HCT116 (cell line): ENCODE measurements around the gene RCBTB1. TPM values are rescaled to one million over a fixed set of nuclear protein-coding genes. Genes with fewer than 3 reads are reported as not detected.

Experiments
- ATAC-seq: fragments of 200-7000 bp; cut with Tn5 transposase; 2 replicates; pipeline ENCODE4 v1.9.1; 2020; ENCODE audit warnings: mild to moderate bottlenecking, moderate library complexity
- BruUV-seq: library from RNA; stranded (reverse); fragments of 400-500 nt; replicated peaks from 2 replicates; lab custom pipeline; 2021; lab: Mats Ljungman, UMichigan
- CTCF ChIA-PET: fragments of 300-600 bp; sonication (Branson Sonifier 250); formaldehyde crosslinking; loops from one replicate; lab custom pipeline; 2021; ENCODE audit warnings: antibody characterized with exemption; lab: Charles Lee
- POLR2A ChIA-PET: fragments of 300-600, 350-600 bp; sonication (Branson Sonifier 250); formaldehyde crosslinking; loops from one replicate; lab custom pipeline; 2021; ENCODE audit warnings: antibody characterized with exemption; lab: Charles Lee
- RAD21 ChIA-PET, 2 experiments: fragments of 300-600 bp; sonication (Branson Sonifier 250); formaldehyde crosslinking; loops; one replicate each; lab custom pipeline; 2023; ENCODE audit warnings: low total read pairs in 2 of 2; ENCODE audit not compliant: uncharacterized antibody in 2 of 2, unreplicated experiment in 2 of 2, low non-redundant PET in 1 of 2; lab: Charles Lee
- DNase-seq: peaks from one replicate; pipeline ENCODE4 v3.0.0-alpha.2; 2010; ENCODE audit warnings: low read depth, low spot score
- H2AFZ ChIP-seq: fragments of 200-600 bp; shearing (Covaris generic), sonication (generic); 2 replicates; pipeline ENCODE4 v1.6.1; 2017; ENCODE audit warnings: low read depth, mixed run types, mixed read lengths, antibody characterized with exemption, low read length; ENCODE audit not compliant: poor library complexity, severe bottlenecking
- H3K27ac ChIP-seq: 2 replicates; pipeline ENCODE4 v1.5.1; 2012; ENCODE audit warnings: low read depth, low read length
- H3K27me3 ChIP-seq: fragments of 200-600 bp; sonication (generic); 2 replicates; pipeline ENCODE4 v1.6.1; 2016; ENCODE audit warnings: mixed run types, low read length, mixed read lengths; ENCODE audit not compliant: insufficient read depth
- H3K36me3 ChIP-seq, 2 experiments: fragments of 200-500 bp in 1 of 2; fragments of 200-600 bp in 1 of 2; sonication (Bioruptor generic) in 1 of 2; sonication (generic) in 1 of 2; 2 replicates each; pipeline versions ENCODE4 v1.5.1 to v1.6.1; 2014 to 2016; ENCODE audit warnings: low read length in 2 of 2, inconsistent platforms in 1 of 2, mixed read lengths in 1 of 2, mixed run types in 1 of 2; ENCODE audit not compliant: insufficient read depth in 2 of 2, control insufficient read depth in 1 of 2
- H3K4me1 ChIP-seq, 2 experiments: fragments of 200-600 bp in 1 of 2; sonication (generic) in 1 of 2; 2 replicates each; pipeline versions ENCODE4 v1.5.1 to v1.6.1; 2012 to 2017; ENCODE audit warnings: low read length in 2 of 2, inconsistent platforms in 1 of 2, mild to moderate bottlenecking in 1 of 2, mixed read lengths in 1 of 2, mixed run types in 1 of 2, moderate library complexity in 1 of 2; ENCODE audit not compliant: insufficient read depth in 2 of 2, control insufficient read depth in 1 of 2
- H3K4me2 ChIP-seq: fragments of 200-600 bp; sonication (generic); 2 replicates; pipeline ENCODE4 v1.6.1; 2017; ENCODE audit warnings: mixed run types, low read length, mixed read lengths
- H3K4me3 ChIP-seq, 2 experiments: fragments of 200-600 bp in 1 of 2; sonication (generic) in 1 of 2; replicated peaks in 1 of 2; 2 replicates each; pipeline ENCODE4 v1.5.1; 2011 to 2016; ENCODE audit warnings: low read length in 2 of 2, control low read depth in 1 of 2, low read depth in 1 of 2, mild to moderate bottlenecking in 1 of 2, mixed read lengths in 1 of 2, mixed run types in 1 of 2
- H3K79me2 ChIP-seq: fragments of 200-600 bp; sonication (generic); 2 replicates; pipeline ENCODE4 v1.6.1; 2017; ENCODE audit warnings: mild to moderate bottlenecking, mixed run types, low read length, moderate library complexity, mixed read lengths; ENCODE audit not compliant: insufficient read depth
- H3K9ac ChIP-seq: fragments of 200-600 bp; sonication (generic); 2 replicates; pipeline ENCODE4 v1.6.1; 2016; ENCODE audit warnings: low read length, mixed read lengths
- H3K9me2 ChIP-seq: fragments of 200-600 bp; sonication (generic), shearing (Covaris generic); 2 replicates; pipeline ENCODE4 v1.6.1; 2017; ENCODE audit warnings: mixed run types, mild to moderate bottlenecking, moderate library complexity; ENCODE audit not compliant: insufficient read depth
- H3K9me3 ChIP-seq, 2 experiments: fragments of 200-500 bp in 1 of 2; fragments of 200-600 bp in 1 of 2; sonication (Bioruptor generic) in 1 of 2; sonication (generic) in 1 of 2; 2 replicates each; pipeline ENCODE4 v1.6.1; 2014 to 2017; ENCODE audit warnings: low read length in 2 of 2, mixed read lengths in 2 of 2, inconsistent platforms in 1 of 2, low read depth in 1 of 2, mild to moderate bottlenecking in 1 of 2, mixed run types in 1 of 2, moderate library complexity in 1 of 2; ENCODE audit not compliant: control insufficient read depth in 1 of 2, insufficient read depth in 1 of 2
- H4K20me1 ChIP-seq: fragments of 200-600 bp; sonication (generic), shearing (Covaris generic); 2 replicates; pipeline ENCODE4 v1.6.1; 2017; ENCODE audit warnings: mixed run types, mild to moderate bottlenecking, moderate library complexity; ENCODE audit not compliant: insufficient read depth
- EZH2phosphoT487 ChIP-seq: fragments of 200-600 bp; IDR thresholded peaks from 2 replicates; pipeline ENCODE4 v1.6.1; 2018; ENCODE audit warnings: antibody characterized with exemption, borderline replicate concordance
- JUND ChIP-seq: IDR thresholded peaks from 2 replicates; pipeline ENCODE4 v1.6.1; 2012
- POLR2AphosphoS5 ChIP-seq: IDR thresholded peaks from 2 replicates; pipeline ENCODE4 v1.6.1; 2011; ENCODE audit warnings: mild to moderate bottlenecking, low read depth, low read length, moderate library complexity
- SP1 ChIP-seq: IDR thresholded peaks from 2 replicates; pipeline ENCODE4 v1.6.1; 2012; ENCODE audit warnings: low read depth
- SRF ChIP-seq: IDR thresholded peaks from 2 replicates; pipeline ENCODE4 v1.6.1; 2012; ENCODE audit warnings: low read depth
- ZNF274 ChIP-seq: fragments of 200-500 bp; sonication (Bioruptor generic); IDR thresholded peaks from 2 replicates; pipeline ENCODE4 v1.6.1; 2014; ENCODE audit warnings: mild to moderate bottlenecking, low read depth, low read length, inconsistent platforms
- intact Hi-C: fragments of 100-400 bp; cut with micrococcal nuclease; formaldehyde crosslinking; loops from 2 replicates; pipeline ENCODE4 v1.10.0; 2022
- total RNA-seq: library from RNA; stranded (reverse); gene quantifications from one replicate; pipeline ENCODE4 v1.2.1, GENCODE V29; 2021; ENCODE audit not compliant: unreplicated experiment
- TF ChIP-seq, protein P1 (sequence below), 3 experiments: fragments of 200-600 bp in 1 of 3; sonication (generic) in 1 of 3; IDR thresholded peaks in 2 of 3; conservative IDR thresholded peaks in 1 of 3; 2 replicates each; pipeline ENCODE4 v1.5.1; 2012 to 2017; ENCODE audit warnings: low read depth in 2 of 3, low read length in 2 of 3, antibody characterized with exemption in 1 of 3, borderline replicate concordance in 1 of 3, control low read depth in 1 of 3, mild to moderate bottlenecking in 1 of 3, mixed read lengths in 1 of 3, mixed run types in 1 of 3, moderate library complexity in 1 of 3; ENCODE audit not compliant: insufficient read depth in 1 of 3
- TF ChIP-seq, protein P2 (sequence below): IDR thresholded peaks from 2 replicates; pipeline ENCODE4 v1.6.1; 2012
- TF ChIP-seq, protein P3 (sequence below): IDR thresholded peaks from 2 replicates; pipeline ENCODE4 v1.6.1; 2012

RCBTB1 gene
- total RNA-seq, 1 experiment from 2014 or later: 22.2 TPM

DNA sequence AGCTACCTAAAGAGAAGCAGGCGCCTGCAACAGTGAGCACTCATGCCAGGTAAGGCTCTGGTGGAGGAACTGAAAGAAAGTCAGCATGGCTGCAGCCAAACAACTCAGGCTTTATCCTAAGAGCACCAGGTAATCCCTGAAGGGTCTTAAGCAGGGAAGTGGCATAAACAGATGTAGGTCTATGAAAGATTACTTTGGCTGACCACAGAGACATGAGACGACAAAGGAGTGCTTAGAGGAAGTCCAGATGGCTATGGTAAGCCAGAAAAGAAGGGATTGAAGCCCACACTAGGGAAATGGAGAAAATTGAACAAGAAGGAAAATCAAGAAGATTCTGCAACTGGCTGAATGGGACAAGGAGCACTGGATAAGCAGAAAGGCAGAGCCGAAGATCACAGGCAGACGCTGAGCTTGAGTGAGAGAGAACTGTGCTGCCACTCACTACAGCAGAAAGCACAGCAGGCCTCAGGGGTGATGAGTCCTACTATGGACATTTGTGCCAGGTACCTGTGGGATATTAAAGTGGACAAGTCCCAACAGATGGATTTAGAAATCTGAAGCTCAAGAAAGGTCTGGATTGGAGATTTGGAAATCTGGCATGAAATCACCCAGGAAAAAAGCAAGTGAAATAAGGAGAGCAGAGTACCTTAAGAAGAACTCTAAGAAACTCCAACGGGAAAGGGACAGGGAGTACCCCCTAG is 4.2 kb downstream of the RCBTB1 start:
- peaks cover 9% of the 10 kb centered on the region; the same call in 1 of the 2 replicates for H3K79me2 ChIP-seq
- intact Hi-C loops: no loop called here
- no peak overlapping the region for H3K27ac ChIP-seq
- H4K20me1 ChIP-seq: no peaks in the 10 kb centered on the region
- DNase-seq (no peak), ATAC-seq (no peak)
- no peak for TF ChIP-seq EZH2phosphoT487
- TF ChIP-seq ZNF274: no peak
- TF ChIP-seq, protein P1, sequence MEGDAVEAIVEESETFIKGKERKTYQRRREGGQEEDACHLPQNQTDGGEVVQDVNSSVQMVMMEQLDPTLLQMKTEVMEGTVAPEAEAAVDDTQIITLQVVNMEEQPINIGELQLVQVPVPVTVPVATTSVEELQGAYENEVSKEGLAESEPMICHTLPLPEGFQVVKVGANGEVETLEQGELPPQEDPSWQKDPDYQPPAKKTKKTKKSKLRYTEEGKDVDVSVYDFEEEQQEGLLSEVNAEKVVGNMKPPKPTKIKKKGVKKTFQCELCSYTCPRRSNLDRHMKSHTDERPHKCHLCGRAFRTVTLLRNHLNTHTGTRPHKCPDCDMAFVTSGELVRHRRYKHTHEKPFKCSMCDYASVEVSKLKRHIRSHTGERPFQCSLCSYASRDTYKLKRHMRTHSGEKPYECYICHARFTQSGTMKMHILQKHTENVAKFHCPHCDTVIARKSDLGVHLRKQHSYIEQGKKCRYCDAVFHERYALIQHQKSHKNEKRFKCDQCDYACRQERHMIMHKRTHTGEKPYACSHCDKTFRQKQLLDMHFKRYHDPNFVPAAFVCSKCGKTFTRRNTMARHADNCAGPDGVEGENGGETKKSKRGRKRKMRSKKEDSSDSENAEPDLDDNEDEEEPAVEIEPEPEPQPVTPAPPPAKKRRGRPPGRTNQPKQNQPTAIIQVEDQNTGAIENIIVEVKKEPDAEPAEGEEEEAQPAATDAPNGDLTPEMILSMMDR (IDR thresholded peaks at IDR 0.05 in 2 of 3, conservative IDR thresholded peaks at IDR 0.05 in 1 of 3; ENCODE audit: borderline replicate concordance in 1 of 3, insufficient read depth in 1 of 3, low read depth in 2 of 3, low read length in 2 of 3): no peak
- no peak for TF ChIP-seq JUND
- TF ChIP-seq SRF: no peak
- TF ChIP-seq, protein P2, sequence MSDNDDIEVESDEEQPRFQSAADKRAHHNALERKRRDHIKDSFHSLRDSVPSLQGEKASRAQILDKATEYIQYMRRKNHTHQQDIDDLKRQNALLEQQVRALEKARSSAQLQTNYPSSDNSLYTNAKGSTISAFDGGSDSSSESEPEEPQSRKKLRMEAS: no peak
- TF ChIP-seq POLR2AphosphoS5: no peak
- TF ChIP-seq, protein P3, sequence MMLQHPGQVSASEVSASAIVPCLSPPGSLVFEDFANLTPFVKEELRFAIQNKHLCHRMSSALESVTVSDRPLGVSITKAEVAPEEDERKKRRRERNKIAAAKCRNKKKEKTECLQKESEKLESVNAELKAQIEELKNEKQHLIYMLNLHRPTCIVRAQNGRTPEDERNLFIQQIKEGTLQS: no peak
- TF ChIP-seq SP1: no peak
- RAD21 ChIA-PET: no interaction called here
- no peak overlapping the region for H3K4me3 ChIP-seq
- POLR2A ChIA-PET: no interaction called here
- no peaks in the 10 kb centered on the region for H3K9me3 ChIP-seq
- CTCF ChIA-PET: no interaction called here
- H3K9me2 ChIP-seq: no peaks in the 10 kb centered on the region
- no TSS peak for BruUV-seq
- H2AFZ ChIP-seq: no peak overlapping the region
- peaks cover 2 to 12% of the 10 kb centered on the region in 2 experiments; a peak in 3 of 4 replicates for H3K4me1 ChIP-seq
- no peak overlapping the region for H3K9ac ChIP-seq
- no peak overlapping the region for H3K4me2 ChIP-seq
- 0 out of 4 replicates have a peak, but pooled peaks cover 0 to 5% of the 10 kb centered on the region in 2 experiments for H3K36me3 ChIP-seq
- no peaks in the 10 kb centered on the region for H3K27me3 ChIP-seq
